HK-2 (cell line): ENCODE measurements around the gene ITIH5.

Source experiments
- DNase-seq: peaks from one replicate; pipeline ENCODE4 v3.0.0-alpha.2; 2018; ENCODE audit not compliant: unreplicated experiment

Gene ITIH5

GRCh38 chr10:7550013-7550412, 116.8 kb downstream of the ITIH5 start:
- DNase-seq: no peak

- no peak for DNase-seq
Measured at GRCh38 chr10:7547829-7548228, 118.9 kb downstream of the ITIH5 start.

GRCh38 chr10:7547206-7547605, 119.6 kb downstream of the ITIH5 start:
- DNase-seq: no peak

GRCh38 chr10:7546385-7546967, 120.3 kb downstream of the ITIH5 start:
- DNase-seq: no peak

- DNase-seq: no peak
Measured at GRCh38 chr10:7545792-7546191, 121.0 kb downstream of the ITIH5 start.

GRCh38 chr10:7545261-7545660, 121.5 kb downstream of the ITIH5 start:
- no peak for DNase-seq

- DNase-seq: no peak
Measured at GRCh38 chr10:7544203-7544602, 122.6 kb downstream of the ITIH5 start.

GRCh38 chr10:7542189-7542914, 124.4 kb downstream of the ITIH5 start:
- no peak for DNase-seq

- no peak for DNase-seq
Measured at GRCh38 chr10:7541137-7542087, 125.4 kb downstream of the ITIH5 start.

- no peak for DNase-seq
Measured at GRCh38 chr10:7538970-7539654, 127.7 kb downstream of the ITIH5 start.

- DNase-seq: no peak
Measured at GRCh38 chr10:7537126-7537525, 129.6 kb downstream of the ITIH5 start.

GRCh38 chr10:7534480-7534852, 132.3 kb downstream of the ITIH5 start:
- no peak for DNase-seq

- no peak for DNase-seq
Measured at GRCh38 chr10:7533657-7534479, 132.9 kb downstream of the ITIH5 start.

GRCh38 chr10:7532723-7533498, 133.9 kb downstream of the ITIH5 start:
- DNase-seq: no peak

GRCh38 chr10:7529638-7530037, 137.1 kb downstream of the ITIH5 start:
- no peak for DNase-seq

GRCh38 chr10:7527468-7527867, 139.3 kb downstream of the ITIH5 start:
- DNase-seq: no peak

GRCh38 chr10:7526017-7526400, 140.8 kb downstream of the ITIH5 start:
- DNase-seq: no peak

GRCh38 chr10:7525314-7526016, 141.3 kb downstream of the ITIH5 start:
- DNase-seq: peak; percentile 17

- no peak for DNase-seq
Measured at GRCh38 chr10:7523656-7524055, 143.1 kb downstream of the ITIH5 start.
